WTC11 (cell line): ENCODE measurements around the gene MYG1. TPM values are rescaled to one million over a fixed set of nuclear protein-coding genes. Genes with fewer than 3 reads are reported as not detected.

ENCODE experiments used
- ATAC-seq: fragments of 200-7000 bp; cut with Tn5 transposase; 2 replicates; pipeline ENCODE4 v1.10.0; 2021; ENCODE audit warnings: mild to moderate bottlenecking, moderate library complexity
- CTCF ChIA-PET: fragments of 300-600 bp; sonication (Branson Sonifier 250); formaldehyde crosslinking; loops from one replicate; lab custom pipeline; 2021; ENCODE audit warnings: antibody characterized with exemption; lab: Charles Lee
- POLR2A ChIA-PET: fragments of 350-600 bp; sonication (Branson Sonifier 250); formaldehyde crosslinking; loops from one replicate; lab custom pipeline; 2021; ENCODE audit warnings: antibody characterized with exemption; lab: Charles Lee
- DNase-seq: peaks from one replicate; pipeline ENCODE4 v3.0.0; 2021; ENCODE audit warnings: low spot score
- H3K27ac Mint-ChIP-seq: 2 replicates; pipeline ENCODE4 v1.8.0; 2021; ENCODE audit warnings: mixed read lengths
- H3K27me3 Mint-ChIP-seq: 2 replicates; pipeline ENCODE4 v1.8.0; 2021; ENCODE audit warnings: low read depth, mild to moderate bottlenecking, moderate library complexity, mixed read lengths
- H3K36me3 Mint-ChIP-seq: 2 replicates; pipeline ENCODE4 v1.8.0; 2021; ENCODE audit warnings: mixed read lengths
- H3K4me1 Mint-ChIP-seq: 2 replicates; pipeline ENCODE4 v1.8.0; 2022; ENCODE audit warnings: mixed read lengths
- H3K4me3 Mint-ChIP-seq: 2 replicates; pipeline ENCODE4 v1.8.0; 2021; ENCODE audit warnings: mild to moderate bottlenecking, moderate library complexity, mixed read lengths
- H3K9me3 Mint-ChIP-seq: 2 replicates; pipeline ENCODE4 v1.8.0; 2021; ENCODE audit warnings: mixed read lengths
- AFF4 ChIP-seq: sonication (generic); formaldehyde crosslinking; IDR thresholded peaks from 2 replicates; pipeline ENCODE4 v1.8.1; 2023; ENCODE audit warnings: mild to moderate bottlenecking, missing genetic modification reagents, borderline replicate concordance
- ATF1 ChIP-seq: sonication (generic); formaldehyde crosslinking; IDR thresholded peaks from 2 replicates; pipeline ENCODE4 v1.8.1; 2023; ENCODE audit warnings: mild to moderate bottlenecking, moderate library complexity, missing genetic modification reagents
- CBFB ChIP-seq: sonication (generic); formaldehyde crosslinking; IDR thresholded peaks from 2 replicates; pipeline ENCODE4 v1.8.1; 2022; ENCODE audit warnings: mild to moderate bottlenecking, low read depth, missing genetic modification reagents
- CREM ChIP-seq: sonication (generic); formaldehyde crosslinking; IDR thresholded peaks from 2 replicates; pipeline ENCODE4 v1.8.1; 2022; ENCODE audit warnings: mild to moderate bottlenecking, missing genetic modification reagents, moderate library complexity
- ELF4 ChIP-seq: sonication (generic); formaldehyde crosslinking; IDR thresholded peaks from 2 replicates; pipeline ENCODE4 v1.8.1; 2022; ENCODE audit warnings: low read depth, mild to moderate bottlenecking, moderate library complexity, missing genetic modification reagents
- ESRRA ChIP-seq: sonication (generic); formaldehyde crosslinking; IDR thresholded peaks from 2 replicates; pipeline ENCODE4 v1.8.1; 2022; ENCODE audit warnings: mild to moderate bottlenecking, missing genetic modification reagents, borderline replicate concordance
- FOXJ3 ChIP-seq: sonication (generic); formaldehyde crosslinking; IDR thresholded peaks from 2 replicates; pipeline ENCODE4 v1.9.0; 2021; ENCODE audit warnings: missing genetic modification reagents, mild to moderate bottlenecking, borderline replicate concordance
- HMGA2 ChIP-seq: fragments of 250-450 bp; sonication (Bioruptor Pico); IDR thresholded peaks from 2 replicates; pipeline ENCODE4 v1.4.0; 2021; ENCODE audit warnings: mild to moderate bottlenecking, moderate library complexity
- HMGXB4 ChIP-seq: sonication (generic); formaldehyde crosslinking; IDR thresholded peaks from 2 replicates; pipeline ENCODE4 v1.8.1; 2023; ENCODE audit warnings: mild to moderate bottlenecking, moderate library complexity, missing genetic modification reagents
- JUN ChIP-seq: sonication (generic); formaldehyde crosslinking; IDR thresholded peaks from 2 replicates; pipeline ENCODE4 v1.8.0; 2023; ENCODE audit warnings: mild to moderate bottlenecking, missing genetic modification reagents
- NFE2L1 ChIP-seq: sonication (generic); formaldehyde crosslinking; IDR thresholded peaks from 2 replicates; pipeline ENCODE4 v1.8.1; 2023; ENCODE audit warnings: missing genetic modification reagents
- OVOL2 ChIP-seq: fragments of 250-450 bp; sonication (Bioruptor Pico); IDR thresholded peaks from 2 replicates; pipeline ENCODE4 v1.9.0; 2021; ENCODE audit warnings: mild to moderate bottlenecking, borderline replicate concordance
- SMAD4 ChIP-seq: sonication (generic); formaldehyde crosslinking; IDR thresholded peaks from 2 replicates; pipeline ENCODE4 v1.8.0; 2022; ENCODE audit warnings: mild to moderate bottlenecking, missing genetic modification reagents
- SP1 ChIP-seq: sonication (generic); formaldehyde crosslinking; conservative IDR thresholded peaks from 2 replicates; pipeline ENCODE4 v1.8.1; 2022; ENCODE audit warnings: missing genetic modification reagents
- ZNF532 ChIP-seq: fragments of 250-450 bp; sonication (Bioruptor Pico); IDR thresholded peaks from 2 replicates; pipeline ENCODE4 v1.9.0; 2021; ENCODE audit warnings: mild to moderate bottlenecking, borderline replicate concordance
- ZNF671 ChIP-seq: fragments of 250-450 bp; sonication (Bioruptor Pico); IDR thresholded peaks from 2 replicates; pipeline ENCODE4 v1.8.0; 2021; ENCODE audit warnings: mild to moderate bottlenecking
- total RNA-seq: library from RNA; stranded (reverse); gene quantifications from 3 replicates; pipeline ENCODE4 v1.2.3, GENCODE V29; 2021
- TF ChIP-seq, protein P1 (sequence below): sonication (generic); formaldehyde crosslinking; IDR thresholded peaks from 2 replicates; pipeline ENCODE4 v1.8.0; 2022; ENCODE audit warnings: mild to moderate bottlenecking, missing genetic modification reagents

The MYG1 gene
- total RNA-seq, 1 experiment from 2014 or later, result 93.1 TPM

GRCh38 chr12:53332744-53333143, 33.2 kb downstream of the MYG1 start (continued):
- TF ChIP-seq ESRRA (CRISPR knock-in tag), result no peak
- TF ChIP-seq, all 79 proteins: peak for 0

DNA sequence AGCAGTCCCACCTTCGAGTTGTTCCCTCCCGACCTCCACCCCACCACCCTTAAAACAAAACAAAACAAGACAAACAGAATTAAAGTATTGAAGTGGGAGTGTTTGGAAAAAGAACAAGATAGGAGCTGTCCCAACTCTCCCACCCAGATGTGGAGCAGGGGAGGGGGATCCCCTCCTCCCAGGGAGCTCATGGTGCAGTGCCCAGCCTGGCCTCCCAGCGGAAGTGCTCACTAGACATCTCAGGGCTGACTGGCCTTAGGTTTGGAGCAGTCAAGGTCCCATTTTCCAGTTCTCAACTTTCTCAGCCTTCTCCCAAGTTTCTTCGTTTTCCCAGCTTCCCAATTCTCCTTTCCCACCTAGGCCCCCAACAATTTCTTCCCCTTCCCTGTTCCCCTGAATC, 33.8 kb downstream of the MYG1 start:
- peaks cover 57% of the 10 kb centered on the region for H3K27me3 Mint-ChIP-seq
- DNase-seq (no peak), ATAC-seq (no peak)
- no peak overlapping the region for H3K4me3 Mint-ChIP-seq
- peaks cover 13% of the 10 kb centered on the region for H3K4me1 Mint-ChIP-seq
- no peak for TF ChIP-seq CREM
- TF ChIP-seq, protein P1, sequence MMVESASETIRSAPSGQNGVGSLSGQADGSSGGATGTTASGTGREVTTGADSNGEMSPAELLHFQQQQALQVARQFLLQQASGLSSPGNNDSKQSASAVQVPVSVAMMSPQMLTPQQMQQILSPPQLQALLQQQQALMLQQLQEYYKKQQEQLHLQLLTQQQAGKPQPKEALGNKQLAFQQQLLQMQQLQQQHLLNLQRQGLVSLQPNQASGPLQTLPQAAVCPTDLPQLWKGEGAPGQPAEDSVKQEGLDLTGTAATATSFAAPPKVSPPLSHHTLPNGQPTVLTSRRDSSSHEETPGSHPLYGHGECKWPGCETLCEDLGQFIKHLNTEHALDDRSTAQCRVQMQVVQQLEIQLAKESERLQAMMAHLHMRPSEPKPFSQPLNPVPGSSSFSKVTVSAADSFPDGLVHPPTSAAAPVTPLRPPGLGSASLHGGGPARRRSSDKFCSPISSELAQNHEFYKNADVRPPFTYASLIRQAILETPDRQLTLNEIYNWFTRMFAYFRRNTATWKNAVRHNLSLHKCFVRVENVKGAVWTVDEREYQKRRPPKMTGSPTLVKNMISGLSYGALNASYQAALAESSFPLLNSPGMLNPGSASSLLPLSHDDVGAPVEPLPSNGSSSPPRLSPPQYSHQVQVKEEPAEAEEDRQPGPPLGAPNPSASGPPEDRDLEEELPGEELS, result no peak
- no peaks in the 10 kb centered on the region for H3K36me3 Mint-ChIP-seq
- no peaks in the 10 kb centered on the region for H3K9me3 Mint-ChIP-seq
- H3K27ac Mint-ChIP-seq, result peak overlapping the region; percentile 46; the same call in 1 of the 2 replicates
- CTCF ChIA-PET, result interaction anchor here (1.2 to 2.6 kb wide), 2 partner anchors 12 to 19 kb away, joined by 5 to 15 read pairs; partner anchors contain the start of gene AAAS
- POLR2A ChIA-PET, result no interaction called here

DNA sequence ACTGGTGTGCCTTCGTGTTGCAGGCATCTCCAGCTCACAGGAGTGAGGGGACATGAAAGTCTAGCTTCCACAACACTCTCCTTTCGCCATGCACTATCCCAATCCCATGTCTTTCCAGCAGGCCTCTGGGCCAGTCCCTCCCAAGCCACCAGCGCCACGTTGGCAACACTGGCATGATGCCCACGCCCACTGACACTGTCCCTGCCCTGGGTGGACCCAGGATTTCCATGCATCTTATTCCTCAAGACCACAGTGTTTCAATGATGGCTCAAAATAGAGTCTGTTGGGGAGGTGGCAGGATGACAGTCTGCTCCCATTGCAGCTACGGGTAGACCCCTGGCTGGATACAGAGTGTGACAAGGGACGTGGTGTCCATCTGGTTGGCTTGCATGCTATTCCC, 34.4 kb downstream of the MYG1 start:
- DNase-seq (no peak), ATAC-seq (no peak)
- Mint-ChIP-seq H3K4me1 (peaks cover 15% of the 10 kb centered on the region), H3K27ac (peak overlapping the region; percentile 46; the same call in 1 of the 2 replicates), H3K4me3 (no peak overlapping the region), H3K9me3 (no peaks in the 10 kb centered on the region), H3K36me3 (no peaks in the 10 kb centered on the region), H3K27me3 (peaks cover 52% of the 10 kb centered on the region)
- POLR2A ChIA-PET, result no interaction called here
- TF ChIP-seq FOXJ3 (CRISPR knock-in tag) (no peak), CREM (no peak), ZNF532 (no peak), ESRRA (CRISPR knock-in tag) (no peak), ATF1 (CRISPR knock-in tag) (no peak), SP1 (CRISPR knock-in tag) (no peak), CBFB (CRISPR knock-in tag) (no peak), ZNF671 (CRISPR knock-in tag) (no peak), JUN (CRISPR knock-in tag) (no peak), ELF4 (CRISPR knock-in tag) (no peak), NFE2L1 (CRISPR knock-in tag) (no peak), SMAD4 (no peak), HMGA2 (CRISPR knock-in tag) (no peak), AFF4 (CRISPR knock-in tag) (no peak), HMGXB4 (CRISPR knock-in tag) (no peak), OVOL2 (CRISPR knock-in tag) (no peak)
- CTCF ChIA-PET, result interaction anchor here (1.2 to 2.6 kb wide), 5 partner anchors 12 to 148 kb away, joined by 5 to 20 read pairs (median 7); partner anchors contain the start of gene AAAS
